ENCODE results near the gene EPHB1. TPM values are rescaled to one million over a fixed set of nuclear protein-coding genes. Genes with fewer than 3 reads are reported as not detected.

EPHB1 gene
- total RNA-seq, 5 donors from 2014 or later (not counting 1 experiment from before 2014, with no cell fraction given), result 0.28 to 0.72 (median 0.31) TPM; not detected in 1

GRCh38 chr3:134797741-134798451 lies 2.8 kb downstream of the EPHB1 start:
- no peak for ATAC-seq (replicated peaks in 1 of 4)
- H3K4me1 Mint-ChIP-seq, result peaks cover 9 to 19% (median 11%) of the 10 kb centered on the region in 3 donors
- 47% methylated on average over 9 of the region's 13 CpGs for WGBS (ENCODE audit: insufficient coverage)
- Histone ChIP-seq H3K36me3 (ENCODE audit: control insufficient read depth in 2 of 2, extremely low read depth in 1 of 2, insufficient read depth in 1 of 2, low read length in 1 of 2) (no peaks in the 10 kb centered on the region), H3K27me3 (replicated peaks in 1 of 2; ENCODE audit: control insufficient read depth in 2 of 2, extremely low read depth in 1 of 2, insufficient read depth in 2 of 2, low read length in 1 of 2) (peaks cover 3 to 57% of the 10 kb centered on the region in 2 experiments), H3K9me3 (no peaks in the 10 kb centered on the region), H3K4me3 (ENCODE audit: control insufficient read depth in 1 of 2, extremely low read depth in 1 of 2, low read length in 1 of 2) (no peak overlapping the region), H3K4me1 (ENCODE audit: control insufficient read depth in 1 of 2, extremely low read depth in 1 of 2, insufficient read depth in 2 of 2, low read length in 2 of 2) (peaks cover 0 to 17% of the 10 kb centered on the region in 2 experiments), H3K27ac (ENCODE audit: low read length) (no peak overlapping the region)
- peaks cover 33 to 34% of the 10 kb centered on the region in 2 donors for H3K27me3 Mint-ChIP-seq
- H3K27ac Mint-ChIP-seq, result no peak overlapping the region
- no peak for DNase-seq
- POLR2A ChIA-PET, result no interaction called here
- H3K9me3 Mint-ChIP-seq, result no peaks in the 10 kb centered on the region
- no peaks in the 10 kb centered on the region for H3K36me3 Mint-ChIP-seq
- CTCF ChIA-PET, result no interaction called here
- peak overlapping the region in 1 of 3 donors; percentile 83 for H3K4me3 Mint-ChIP-seq

- no peak for DNase-seq
- H3K9me3 ChIP-seq, result no peaks in the 10 kb centered on the region
- Mint-ChIP-seq H3K36me3 (no peaks in the 10 kb centered on the region), H3K27me3 (peaks cover 25 to 27% of the 10 kb centered on the region in 2 donors), H3K27ac (no peak overlapping the region), H3K4me1 (peaks cover 9 to 25% (median 14%) of the 10 kb centered on the region in 3 donors), H3K9me3 (no peaks in the 10 kb centered on the region), H3K4me3 (no peak overlapping the region)
- no peaks in the 10 kb centered on the region for H3K36me3 ChIP-seq (ENCODE audit: control insufficient read depth in 2 of 2, extremely low read depth in 1 of 2, insufficient read depth in 1 of 2, low read length in 1 of 2)
- ChIA-PET CTCF (no interaction called here), POLR2A (no interaction called here)
- no peak overlapping the region for H3K4me3 ChIP-seq (ENCODE audit: control insufficient read depth in 1 of 2, extremely low read depth in 1 of 2, low read length in 1 of 2)
- 88% methylated on average over 4 of the region's 9 CpGs for WGBS (ENCODE audit: insufficient coverage)
- peaks cover 0 to 19% of the 10 kb centered on the region in 2 experiments for H3K4me1 ChIP-seq (ENCODE audit: control insufficient read depth in 1 of 2, extremely low read depth in 1 of 2, insufficient read depth in 2 of 2, low read length in 2 of 2)
- ATAC-seq (replicated peaks in 1 of 4), result no peak
- no peak overlapping the region for H3K27ac ChIP-seq (ENCODE audit: low read length)
- peaks cover 3 to 49% of the 10 kb centered on the region in 2 experiments for H3K27me3 ChIP-seq (replicated peaks in 1 of 2; ENCODE audit: control insufficient read depth in 2 of 2, extremely low read depth in 1 of 2, insufficient read depth in 2 of 2, low read length in 1 of 2)
These were observed 3.7 kb downstream of the EPHB1 start for GRCh38 chr3:134798681-134799311.

DNA sequence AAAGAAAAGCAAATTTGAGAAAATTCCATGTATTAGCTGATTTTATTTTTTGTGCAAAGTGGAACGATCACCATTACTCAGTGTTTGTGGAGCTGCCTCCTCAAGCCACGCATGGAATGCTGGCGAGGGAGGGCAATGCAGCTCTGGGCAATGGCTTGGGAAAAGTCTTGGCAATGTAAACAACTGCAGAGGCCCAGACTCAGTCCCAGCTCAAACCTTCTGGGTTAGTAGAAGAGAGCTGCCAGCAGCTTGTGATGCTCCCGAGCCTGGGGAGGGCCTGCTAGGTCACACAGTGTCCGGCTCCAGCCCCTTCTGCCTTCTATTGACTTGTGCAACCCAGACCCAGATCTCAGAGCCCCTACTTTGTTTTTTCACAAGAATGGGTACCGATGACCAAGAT lies 4.3 kb downstream of the EPHB1 start:
- H3K9me3 ChIP-seq, result no peaks in the 10 kb centered on the region
- peaks cover 0 to 19% of the 10 kb centered on the region in 2 experiments for H3K4me1 ChIP-seq (ENCODE audit: control insufficient read depth in 1 of 2, extremely low read depth in 1 of 2, insufficient read depth in 2 of 2, low read length in 2 of 2)
- peaks cover 3 to 46% of the 10 kb centered on the region in 2 experiments for H3K27me3 ChIP-seq (replicated peaks in 1 of 2; ENCODE audit: control insufficient read depth in 2 of 2, extremely low read depth in 1 of 2, insufficient read depth in 2 of 2, low read length in 1 of 2)
- CTCF ChIA-PET, result no interaction called here
- ATAC-seq (replicated peaks in 1 of 4), result no peak
- peaks cover 22 to 25% of the 10 kb centered on the region in 2 donors for H3K27me3 Mint-ChIP-seq
- H3K9me3 Mint-ChIP-seq, result no peaks in the 10 kb centered on the region
- POLR2A ChIA-PET, result no interaction called here
- no peak overlapping the region for H3K27ac ChIP-seq (ENCODE audit: low read length)
- 87% methylated on average over 4 of the region's 6 CpGs for WGBS (ENCODE audit: insufficient coverage)
- no peak overlapping the region for H3K27ac Mint-ChIP-seq
- no peak overlapping the region for H3K4me3 ChIP-seq (ENCODE audit: control insufficient read depth in 1 of 2, extremely low read depth in 1 of 2, low read length in 1 of 2)
- H3K36me3 Mint-ChIP-seq, result no peaks in the 10 kb centered on the region
- DNase-seq, result no peak
- peaks cover 9 to 25% (median 14%) of the 10 kb centered on the region in 3 donors for H3K4me1 Mint-ChIP-seq
- H3K4me3 Mint-ChIP-seq, result no peak overlapping the region
- no peaks in the 10 kb centered on the region for H3K36me3 ChIP-seq (ENCODE audit: control insufficient read depth in 2 of 2, extremely low read depth in 1 of 2, insufficient read depth in 1 of 2, low read length in 1 of 2)

- ATAC-seq (replicated peaks in 1 of 4) (no peak), DNase-seq (no peak)
- Histone ChIP-seq H3K27ac (ENCODE audit: low read length) (no peak overlapping the region), H3K4me3 (ENCODE audit: control insufficient read depth in 1 of 2, extremely low read depth in 1 of 2, low read length in 1 of 2) (no peak overlapping the region), H3K27me3 (replicated peaks in 1 of 2; ENCODE audit: control insufficient read depth in 2 of 2, extremely low read depth in 1 of 2, insufficient read depth in 2 of 2, low read length in 1 of 2) (peaks cover 3 to 34% of the 10 kb centered on the region in 2 experiments), H3K4me1 (ENCODE audit: control insufficient read depth in 1 of 2, extremely low read depth in 1 of 2, insufficient read depth in 2 of 2, low read length in 2 of 2) (peaks cover 0 to 3% of the 10 kb centered on the region in 2 experiments), H3K36me3 (ENCODE audit: control insufficient read depth in 2 of 2, extremely low read depth in 1 of 2, insufficient read depth in 1 of 2, low read length in 1 of 2) (no peaks in the 10 kb centered on the region), H3K9me3 (no peaks in the 10 kb centered on the region)
- WGBS (ENCODE audit: insufficient coverage), result 96% methylated on average over 5 of the region's 6 CpGs
- Mint-ChIP-seq H3K9me3 (no peaks in the 10 kb centered on the region), H3K27me3 (peaks cover 18 to 23% of the 10 kb centered on the region in 2 donors), H3K36me3 (no peaks in the 10 kb centered on the region), H3K4me1 (peaks cover 0 to 16% (median 7%) of the 10 kb centered on the region in 3 donors), H3K4me3 (no peak overlapping the region), H3K27ac (no peak overlapping the region)
- ChIA-PET POLR2A (no interaction called here), CTCF (no interaction called here)
These were observed 6.3 kb downstream of the EPHB1 start for GRCh38 chr3:134801204-134801958.

DNA sequence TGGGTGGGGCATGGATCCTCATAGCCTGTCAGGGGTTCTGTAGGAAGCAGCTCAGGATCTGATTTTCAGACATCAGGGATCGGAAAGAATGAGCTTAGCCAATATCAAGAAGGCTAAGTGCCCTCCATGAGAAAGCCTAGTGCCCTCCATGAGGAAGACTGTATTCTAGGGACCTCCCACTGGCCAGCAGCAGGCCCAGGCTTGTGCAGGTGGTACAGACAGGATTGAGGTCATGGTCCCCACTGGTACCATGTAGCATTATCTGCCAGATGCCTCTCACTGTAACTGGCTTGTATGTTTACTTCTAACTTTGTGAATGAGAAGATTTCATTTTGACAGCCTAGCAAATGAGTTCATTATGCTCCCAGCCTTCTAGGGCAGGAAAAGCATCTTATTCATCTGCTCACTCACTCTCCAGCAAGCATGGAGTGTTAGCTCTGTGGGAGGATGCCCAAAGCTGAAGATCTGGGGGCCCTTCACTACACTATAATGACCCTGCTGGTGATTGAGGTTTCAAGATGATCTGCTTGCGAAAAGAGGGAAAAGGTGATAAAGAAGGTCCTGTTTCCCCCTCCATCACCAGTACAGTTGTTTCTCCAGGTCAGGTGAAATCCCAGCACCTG lies 7.5 kb downstream of the EPHB1 start:
- Histone ChIP-seq H3K4me3 (ENCODE audit: control insufficient read depth in 1 of 2, extremely low read depth in 1 of 2, low read length in 1 of 2) (no peak overlapping the region), H3K36me3 (ENCODE audit: control insufficient read depth in 2 of 2, extremely low read depth in 1 of 2, insufficient read depth in 1 of 2, low read length in 1 of 2) (no peaks in the 10 kb centered on the region), H3K9me3 (no peaks in the 10 kb centered on the region), H3K27ac (ENCODE audit: low read length) (no peak overlapping the region), H3K4me1 (ENCODE audit: control insufficient read depth in 1 of 2, extremely low read depth in 1 of 2, insufficient read depth in 2 of 2, low read length in 2 of 2) (peaks cover 0 to 2% of the 10 kb centered on the region in 2 experiments), H3K27me3 (replicated peaks in 1 of 2; ENCODE audit: control insufficient read depth in 2 of 2, extremely low read depth in 1 of 2, insufficient read depth in 2 of 2, low read length in 1 of 2) (peaks cover 3 to 22% of the 10 kb centered on the region in 2 experiments)
- peaks cover 11 to 13% of the 10 kb centered on the region in 2 donors for H3K27me3 Mint-ChIP-seq
- DNase-seq (no peak), ATAC-seq (replicated peaks in 1 of 4) (peak in 2 of 4 experiments; percentile 7 to 19)
- H3K27ac Mint-ChIP-seq, result no peak overlapping the region
- CTCF ChIA-PET, result no interaction called here
- H3K4me1 Mint-ChIP-seq, result peaks cover 0 to 13% (median 5%) of the 10 kb centered on the region in 3 donors
- WGBS (ENCODE audit: insufficient coverage), result 0% methylated on average over 1 of the region's 2 CpGs
- H3K4me3 Mint-ChIP-seq, result no peak overlapping the region
- no peaks in the 10 kb centered on the region for H3K9me3 Mint-ChIP-seq
- H3K36me3 Mint-ChIP-seq, result no peaks in the 10 kb centered on the region
- POLR2A ChIA-PET, result no interaction called here

DNA sequence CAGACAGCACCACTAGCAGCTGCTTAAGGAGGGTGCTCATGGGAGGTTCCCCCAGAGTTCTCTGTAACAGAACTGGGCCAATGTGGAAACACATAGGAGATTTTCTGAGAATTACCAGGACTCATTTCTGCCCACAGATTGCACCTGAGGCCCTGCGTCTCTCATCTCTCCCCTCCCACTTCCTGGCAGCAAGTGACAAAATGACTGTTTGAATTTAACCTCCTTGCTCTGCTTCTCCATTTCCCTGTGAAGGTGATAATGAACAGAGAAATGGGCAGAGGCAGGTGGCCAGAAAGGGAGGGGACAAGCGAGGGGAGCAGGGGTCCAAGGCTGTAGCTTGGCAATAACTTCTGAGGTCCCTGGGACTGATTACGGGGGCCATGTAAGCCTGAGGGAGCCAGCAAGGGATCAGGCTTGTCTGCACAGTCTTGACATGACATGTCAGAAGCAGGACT lies 8.0 kb downstream of the EPHB1 start:
- Mint-ChIP-seq H3K27ac (no peak overlapping the region), H3K36me3 (no peaks in the 10 kb centered on the region), H3K9me3 (no peaks in the 10 kb centered on the region), H3K4me1 (peaks cover 0 to 13% (median 5%) of the 10 kb centered on the region in 3 donors), H3K27me3 (peaks cover 5 to 8% of the 10 kb centered on the region in 2 donors), H3K4me3 (no peak overlapping the region)
- DNase-seq, result no peak
- Histone ChIP-seq H3K9me3 (no peaks in the 10 kb centered on the region), H3K27ac (ENCODE audit: low read length) (no peak overlapping the region), H3K4me3 (ENCODE audit: control insufficient read depth in 1 of 2, extremely low read depth in 1 of 2, low read length in 1 of 2) (no peak overlapping the region), H3K36me3 (ENCODE audit: control insufficient read depth in 2 of 2, extremely low read depth in 1 of 2, insufficient read depth in 1 of 2, low read length in 1 of 2) (no peaks in the 10 kb centered on the region), H3K27me3 (replicated peaks in 1 of 2; ENCODE audit: control insufficient read depth in 2 of 2, extremely low read depth in 1 of 2, insufficient read depth in 2 of 2, low read length in 1 of 2) (peaks cover 3 to 17% of the 10 kb centered on the region in 2 experiments), H3K4me1 (ENCODE audit: control insufficient read depth in 1 of 2, extremely low read depth in 1 of 2, insufficient read depth in 2 of 2, low read length in 2 of 2) (peaks cover 0 to 2% of the 10 kb centered on the region in 2 experiments)
- 36% methylated on average over 2 of the region's 3 CpGs for WGBS (ENCODE audit: insufficient coverage)
- POLR2A ChIA-PET, result no interaction called here
- CTCF ChIA-PET, result no interaction called here
- ATAC-seq (replicated peaks in 1 of 4), result peak in 1 of 4 experiments; percentile 32

Measured in T-cell (primary cell).